GM12878 (cell line): Measurements from ENCODE around the gene PSMD1.

Experiments used
- CEBPB ChIP-seq, 2 experiments: fragments of 150-350 bp in 1 of 2; IDR thresholded peaks; 2 replicates each; pipeline ENCODE4 v1.6.1; 2012 to 2014; ENCODE audit warnings: low read depth in 2 of 2, low read length in 2 of 2, borderline replicate concordance in 1 of 2, inconsistent platforms in 1 of 2
- EZH2 ChIP-seq: IDR thresholded peaks from 2 replicates; pipeline ENCODE4 v1.6.1; 2012; ENCODE audit warnings: low read depth, mild to moderate bottlenecking, control low read depth, inconsistent platforms, low read length, borderline replicate concordance; ENCODE audit not compliant: control insufficient read depth
- POLR2AphosphoS5 ChIP-seq: IDR thresholded peaks from 2 replicates; pipeline ENCODE4 v1.6.1; 2011; ENCODE audit warnings: mild to moderate bottlenecking, low read length, inconsistent platforms
- SIX5 ChIP-seq: IDR thresholded peaks from 2 replicates; pipeline ENCODE4 v1.6.1; 2011; ENCODE audit warnings: mild to moderate bottlenecking, low read depth, low read length, moderate library complexity; ENCODE audit not compliant: severe bottlenecking

DNA sequence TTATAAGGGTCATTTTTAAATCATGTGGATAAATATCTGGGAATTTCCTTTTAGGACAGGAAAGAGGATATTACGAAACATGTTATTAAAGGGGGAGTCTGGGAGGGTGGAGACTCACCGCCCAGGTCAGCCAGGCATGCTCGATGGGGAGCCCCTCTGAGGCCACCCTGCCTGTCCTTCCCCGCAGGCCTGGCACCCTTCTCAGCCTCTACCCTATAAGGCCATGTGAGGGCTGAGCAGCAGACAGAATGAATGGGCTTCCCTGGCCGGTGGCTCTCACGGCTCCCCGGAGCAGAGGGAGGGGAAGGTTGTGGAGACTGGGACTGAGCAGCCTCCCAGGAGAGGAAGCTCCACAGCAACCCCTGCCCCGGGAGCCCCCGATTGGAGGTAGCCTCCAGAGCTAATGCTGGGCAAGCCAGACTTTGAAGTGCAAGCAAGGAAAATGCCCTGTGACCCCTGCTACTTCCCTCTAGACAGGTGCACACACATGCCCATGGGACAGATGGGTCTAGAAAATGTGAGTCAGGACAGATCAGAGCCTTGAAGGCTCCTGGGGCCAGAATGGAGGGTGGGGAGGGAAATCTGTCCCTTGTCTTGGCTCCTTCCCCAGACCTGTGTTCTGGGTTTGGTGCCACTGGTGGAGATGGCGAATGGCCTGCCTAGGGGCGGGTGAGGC, 128.5 kb downstream of the PSMD1 start:
- TF ChIP-seq CEBPB (IDR thresholded peaks at IDR 0.05; ENCODE audit: borderline replicate concordance in 1 of 2, low read depth in 2 of 2, low read length in 2 of 2) (no peak), EZH2 (no peak), SIX5 (no peak), POLR2AphosphoS5 (no peak)
